GM12873 (cell line): ENCODE data around the gene PDE9A.
A peak's percentile ranks its signal among the peaks of the same experiment; 100 is the strongest.

Source experiments
- TF ChIP-seq, protein P1 (sequence below): IDR thresholded peaks from 2 replicates; pipeline ENCODE4 v1.5.1; 2012; ENCODE audit warnings: low read depth, mild to moderate bottlenecking, moderate library complexity, low read length, control low read depth; ENCODE audit not compliant: insufficient read depth; ENCODE audit errors: missing control alignments

Gene PDE9A

DNA sequence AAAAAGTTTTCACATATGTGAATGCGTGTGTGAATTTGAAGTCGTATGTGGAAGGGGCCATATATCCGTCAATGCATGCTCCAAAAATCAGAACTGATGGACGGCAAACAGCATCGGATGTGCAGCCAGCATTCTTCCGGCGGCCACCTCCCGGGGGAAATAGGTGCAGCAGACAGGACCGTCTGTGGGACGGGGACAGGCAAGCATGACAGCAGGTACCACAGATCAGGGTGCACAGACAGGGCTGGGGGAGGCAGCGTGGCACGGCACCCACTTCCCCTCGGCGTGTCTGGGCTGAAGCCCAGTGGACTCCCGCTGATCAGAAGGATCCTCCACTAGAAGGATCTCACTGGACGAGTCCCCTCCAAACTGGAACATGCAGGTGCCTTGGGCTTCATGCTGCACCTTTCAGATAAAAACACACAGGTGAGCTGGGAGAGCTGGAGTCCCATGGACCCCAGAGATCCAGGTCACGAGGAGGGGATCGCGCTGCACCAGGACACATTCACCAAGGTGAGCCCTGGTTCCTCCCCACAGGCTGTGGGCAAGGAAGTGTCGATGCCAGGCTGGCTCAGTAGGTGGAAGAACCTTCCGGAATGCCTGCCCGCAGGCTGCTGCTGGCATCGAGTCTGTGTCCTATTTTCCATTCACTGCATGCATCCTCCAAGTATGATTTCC is 25.3 kb downstream of the PDE9A start:
- TF ChIP-seq, protein P1, sequence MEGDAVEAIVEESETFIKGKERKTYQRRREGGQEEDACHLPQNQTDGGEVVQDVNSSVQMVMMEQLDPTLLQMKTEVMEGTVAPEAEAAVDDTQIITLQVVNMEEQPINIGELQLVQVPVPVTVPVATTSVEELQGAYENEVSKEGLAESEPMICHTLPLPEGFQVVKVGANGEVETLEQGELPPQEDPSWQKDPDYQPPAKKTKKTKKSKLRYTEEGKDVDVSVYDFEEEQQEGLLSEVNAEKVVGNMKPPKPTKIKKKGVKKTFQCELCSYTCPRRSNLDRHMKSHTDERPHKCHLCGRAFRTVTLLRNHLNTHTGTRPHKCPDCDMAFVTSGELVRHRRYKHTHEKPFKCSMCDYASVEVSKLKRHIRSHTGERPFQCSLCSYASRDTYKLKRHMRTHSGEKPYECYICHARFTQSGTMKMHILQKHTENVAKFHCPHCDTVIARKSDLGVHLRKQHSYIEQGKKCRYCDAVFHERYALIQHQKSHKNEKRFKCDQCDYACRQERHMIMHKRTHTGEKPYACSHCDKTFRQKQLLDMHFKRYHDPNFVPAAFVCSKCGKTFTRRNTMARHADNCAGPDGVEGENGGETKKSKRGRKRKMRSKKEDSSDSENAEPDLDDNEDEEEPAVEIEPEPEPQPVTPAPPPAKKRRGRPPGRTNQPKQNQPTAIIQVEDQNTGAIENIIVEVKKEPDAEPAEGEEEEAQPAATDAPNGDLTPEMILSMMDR: no peak

DNA sequence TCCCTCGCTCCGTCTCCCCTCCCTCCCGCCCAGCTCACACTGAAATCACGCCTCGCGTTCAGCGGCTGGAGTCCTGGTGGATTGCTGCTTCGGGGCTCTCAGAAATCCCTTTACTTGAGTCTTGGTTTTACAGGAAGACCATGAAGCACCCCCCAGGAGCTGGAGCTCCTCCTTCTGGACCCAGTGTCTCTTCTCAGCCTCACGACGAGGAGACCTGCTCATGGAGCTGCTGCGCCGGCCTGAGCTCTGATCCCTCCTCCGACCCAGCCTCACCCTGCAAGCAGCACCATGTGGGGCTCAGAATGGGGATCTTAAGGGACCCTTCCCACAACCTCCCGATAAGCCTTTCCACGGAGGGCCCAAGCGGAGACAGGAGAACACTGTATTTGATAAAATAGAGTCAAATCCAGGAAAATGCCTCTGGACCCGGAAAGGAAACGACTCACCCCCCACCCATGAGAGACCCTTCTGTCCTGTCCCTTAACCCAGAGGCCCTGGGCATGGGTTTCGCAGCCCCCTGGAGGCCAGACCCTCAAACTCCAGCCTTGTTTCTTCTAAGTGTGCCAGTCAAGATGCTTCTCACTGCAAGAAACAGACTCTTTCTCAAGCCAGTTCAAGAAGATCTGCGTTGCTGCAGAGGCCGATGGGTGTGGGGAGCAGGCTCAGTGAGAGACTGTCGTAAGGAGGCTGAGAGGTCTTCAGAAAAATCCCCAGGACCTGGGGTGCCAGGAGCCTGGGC is 26.1 kb downstream of the PDE9A start:
- TF ChIP-seq, protein P1: peak; percentile 9

DNA sequence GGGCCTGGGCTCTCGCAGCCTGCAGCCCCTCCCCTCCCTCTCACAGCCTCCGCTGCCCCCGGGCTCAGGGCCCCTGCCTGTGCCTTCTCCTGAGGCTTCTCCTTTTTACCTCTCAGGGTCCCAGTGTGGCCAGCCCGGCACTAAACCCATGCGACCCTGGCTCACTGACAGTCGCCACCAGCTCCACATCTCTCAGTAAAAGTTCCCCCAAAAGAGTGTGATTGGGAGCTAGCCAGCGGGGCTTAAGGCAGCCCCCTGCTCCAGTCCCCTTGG is 26.6 kb downstream of the PDE9A start:
- TF ChIP-seq, protein P1: no peak

DNA sequence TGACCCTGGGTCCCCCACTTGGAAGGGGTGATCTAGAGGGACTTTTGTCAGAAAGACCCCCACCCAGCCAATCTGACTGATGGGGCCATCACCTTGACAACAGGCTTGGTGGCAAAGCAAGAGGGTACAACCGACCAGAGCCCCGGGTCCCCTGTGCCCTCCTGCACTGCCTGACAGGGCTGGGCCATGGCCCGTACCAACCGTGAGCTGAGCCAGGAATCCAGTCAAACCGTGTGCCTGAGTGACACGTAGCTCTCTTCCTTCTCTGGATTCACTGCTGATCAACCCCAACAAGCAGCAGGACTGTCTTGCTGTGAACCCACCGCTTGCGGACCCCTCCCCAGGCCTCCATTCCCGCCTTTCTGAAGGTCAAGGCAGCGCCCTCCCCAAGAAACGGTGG is 27.0 kb downstream of the PDE9A start:
- TF ChIP-seq, protein P1: no peak

DNA sequence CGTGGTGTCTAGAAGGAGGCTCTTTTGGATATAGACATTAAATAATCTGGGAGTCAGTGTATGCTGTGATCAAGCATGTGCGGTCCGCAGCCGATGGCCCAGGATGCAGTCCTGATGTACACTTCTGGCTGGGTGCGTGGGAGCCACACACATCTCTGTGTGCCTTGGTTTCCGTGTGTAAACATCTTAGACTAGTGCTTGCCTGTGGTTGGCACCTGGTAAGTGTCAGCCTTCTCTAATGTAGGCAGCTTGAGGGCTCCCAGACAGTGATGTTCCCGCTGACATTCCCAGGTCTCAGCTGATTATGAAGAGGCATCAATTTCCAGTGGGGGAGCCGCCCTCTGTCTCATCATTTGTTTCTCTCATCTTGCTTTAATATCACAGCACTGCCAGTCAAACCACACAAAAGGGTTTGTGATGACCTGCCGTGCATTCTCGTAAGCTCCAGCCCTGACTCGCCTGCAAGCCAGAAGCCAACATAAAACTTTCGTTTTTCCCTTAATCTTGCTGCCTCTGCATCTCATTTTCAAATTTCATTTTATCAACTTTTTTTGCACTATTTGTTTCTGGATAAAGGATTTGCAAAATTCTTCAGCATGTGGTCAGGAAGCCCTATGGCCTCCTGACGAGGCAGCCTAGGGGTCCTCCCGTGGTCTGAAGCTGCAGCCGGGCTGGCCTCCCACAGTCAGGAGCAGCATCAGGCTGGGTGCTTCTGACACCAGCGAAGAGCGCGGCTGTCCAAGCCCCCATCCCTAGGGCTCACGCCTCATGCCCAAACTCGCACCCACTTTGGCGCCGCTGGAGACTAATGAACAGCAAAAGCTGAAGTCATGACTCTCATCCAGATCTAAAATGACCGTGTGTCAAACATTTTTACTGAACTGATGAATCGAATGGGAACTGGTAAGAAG is 28.1 kb downstream of the PDE9A start:
- TF ChIP-seq, protein P1: no peak

DNA sequence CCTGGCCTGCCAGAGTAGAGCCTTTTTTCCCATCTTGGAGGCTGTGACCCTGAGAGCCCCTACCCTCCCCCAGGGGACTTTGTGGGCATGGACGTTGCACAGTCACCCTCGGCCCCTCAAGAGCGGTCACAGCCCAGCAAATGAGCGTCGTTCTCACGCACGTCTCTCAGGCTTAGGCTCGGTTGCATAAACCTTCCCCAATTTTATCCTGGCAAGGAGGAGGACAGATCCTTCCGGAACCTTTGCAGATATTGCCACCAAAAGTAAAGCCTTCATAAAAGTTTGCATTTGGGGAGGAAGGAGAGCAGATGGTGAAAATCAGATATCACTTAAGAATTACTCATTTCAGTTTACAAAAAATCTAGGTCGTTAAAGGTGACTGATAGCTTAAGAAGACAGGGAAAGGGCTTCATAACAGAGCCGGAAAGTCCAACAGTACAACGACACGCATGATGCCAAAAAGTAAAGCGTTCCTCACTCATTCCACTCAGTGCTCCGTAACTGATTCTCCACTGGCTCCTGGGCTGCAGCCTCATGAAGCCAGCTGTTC is 29.3 kb downstream of the PDE9A start:
- TF ChIP-seq, protein P1: no peak
